ENCODE measurements around the gene KRTAP7-1. TPM values are rescaled to one million over a fixed set of nuclear protein-coding genes. Genes with fewer than 3 reads are reported as not detected.

The KRTAP7-1 gene
- total RNA-seq, 1 donor from 2014 or later, result not detected

DNA sequence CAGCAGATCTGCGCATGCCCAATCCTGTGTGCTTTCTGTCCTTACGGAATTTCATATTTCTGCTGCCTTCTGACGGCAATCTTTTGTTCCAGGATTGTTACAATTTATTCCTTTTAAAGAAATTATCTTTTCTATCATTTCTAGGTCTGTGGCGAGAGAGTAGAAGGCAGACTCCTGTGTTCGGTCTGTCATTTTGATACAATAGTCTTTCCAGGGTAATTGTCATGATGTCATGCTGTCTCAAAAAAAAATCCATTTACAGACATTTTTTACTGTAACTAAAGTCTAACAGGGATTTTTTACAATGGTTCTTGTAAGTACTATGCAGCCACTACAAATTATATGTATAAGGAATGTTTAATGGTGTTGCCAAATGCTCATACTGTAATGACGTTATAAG, 9.0 kb upstream of the KRTAP7-1 start:
- DNase-seq (ENCODE audit: low spot score), result no peak
- H3K36me3 Mint-ChIP-seq (ENCODE audit: low read depth), result no peaks in the 10 kb centered on the region
- TF ChIP-seq, protein P1, sequence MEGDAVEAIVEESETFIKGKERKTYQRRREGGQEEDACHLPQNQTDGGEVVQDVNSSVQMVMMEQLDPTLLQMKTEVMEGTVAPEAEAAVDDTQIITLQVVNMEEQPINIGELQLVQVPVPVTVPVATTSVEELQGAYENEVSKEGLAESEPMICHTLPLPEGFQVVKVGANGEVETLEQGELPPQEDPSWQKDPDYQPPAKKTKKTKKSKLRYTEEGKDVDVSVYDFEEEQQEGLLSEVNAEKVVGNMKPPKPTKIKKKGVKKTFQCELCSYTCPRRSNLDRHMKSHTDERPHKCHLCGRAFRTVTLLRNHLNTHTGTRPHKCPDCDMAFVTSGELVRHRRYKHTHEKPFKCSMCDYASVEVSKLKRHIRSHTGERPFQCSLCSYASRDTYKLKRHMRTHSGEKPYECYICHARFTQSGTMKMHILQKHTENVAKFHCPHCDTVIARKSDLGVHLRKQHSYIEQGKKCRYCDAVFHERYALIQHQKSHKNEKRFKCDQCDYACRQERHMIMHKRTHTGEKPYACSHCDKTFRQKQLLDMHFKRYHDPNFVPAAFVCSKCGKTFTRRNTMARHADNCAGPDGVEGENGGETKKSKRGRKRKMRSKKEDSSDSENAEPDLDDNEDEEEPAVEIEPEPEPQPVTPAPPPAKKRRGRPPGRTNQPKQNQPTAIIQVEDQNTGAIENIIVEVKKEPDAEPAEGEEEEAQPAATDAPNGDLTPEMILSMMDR (IDR thresholded peaks at IDR 0.05), result no peak
- no peaks in the 10 kb centered on the region for H3K4me1 Mint-ChIP-seq (ENCODE audit: low read depth)
- H3K9me3 Mint-ChIP-seq (ENCODE audit: low read depth), result peaks cover 3% of the 10 kb centered on the region
- H3K27me3 Mint-ChIP-seq (ENCODE audit: low read depth), result no peaks in the 10 kb centered on the region
- no peak overlapping the region for H3K4me3 Mint-ChIP-seq (ENCODE audit: unreplicated experiment)
- H3K27ac Mint-ChIP-seq (ENCODE audit: unreplicated experiment), result no peak overlapping the region

DNA sequence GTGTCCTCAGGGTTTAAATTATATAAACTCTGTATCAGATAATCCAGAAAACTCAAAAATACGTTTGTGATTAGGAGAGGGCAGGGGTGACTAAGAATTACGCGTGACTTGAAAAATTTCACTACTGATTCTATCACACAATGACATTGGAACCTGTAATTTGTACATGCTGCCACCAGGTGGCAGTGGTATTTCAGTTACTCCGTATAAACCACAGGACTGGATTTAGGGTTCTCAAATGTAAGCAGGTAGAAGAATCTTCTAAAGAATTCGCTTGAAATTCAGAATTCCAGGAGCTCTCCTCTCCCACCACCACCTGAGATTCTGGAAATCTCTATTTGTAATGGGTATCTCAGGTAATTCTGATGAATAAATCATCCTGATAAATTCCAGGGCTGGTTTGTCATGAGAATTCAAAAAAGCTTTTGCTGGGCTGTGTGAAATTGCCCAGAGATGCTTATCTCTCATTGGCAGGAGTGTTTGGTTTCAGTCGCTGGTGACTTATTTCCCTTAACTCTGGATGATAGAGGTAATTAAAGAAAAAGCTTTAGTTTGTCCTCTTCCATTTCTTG, 1.7 kb upstream of the KRTAP7-1 start:
- no peaks in the 10 kb centered on the region for H3K4me1 Mint-ChIP-seq (ENCODE audit: low read depth)
- H3K27me3 Mint-ChIP-seq (ENCODE audit: low read depth), result no peaks in the 10 kb centered on the region
- no peak overlapping the region for H3K27ac Mint-ChIP-seq (ENCODE audit: unreplicated experiment)
- no peak overlapping the region for H3K4me3 Mint-ChIP-seq (ENCODE audit: unreplicated experiment)
- no peak for DNase-seq (ENCODE audit: low spot score)
- peaks cover 20% of the 10 kb centered on the region for H3K9me3 Mint-ChIP-seq (ENCODE audit: low read depth)
- TF ChIP-seq, protein P1 (IDR thresholded peaks at IDR 0.05), result peak; percentile 67
- H3K36me3 Mint-ChIP-seq (ENCODE audit: low read depth), result no peaks in the 10 kb centered on the region

DNA sequence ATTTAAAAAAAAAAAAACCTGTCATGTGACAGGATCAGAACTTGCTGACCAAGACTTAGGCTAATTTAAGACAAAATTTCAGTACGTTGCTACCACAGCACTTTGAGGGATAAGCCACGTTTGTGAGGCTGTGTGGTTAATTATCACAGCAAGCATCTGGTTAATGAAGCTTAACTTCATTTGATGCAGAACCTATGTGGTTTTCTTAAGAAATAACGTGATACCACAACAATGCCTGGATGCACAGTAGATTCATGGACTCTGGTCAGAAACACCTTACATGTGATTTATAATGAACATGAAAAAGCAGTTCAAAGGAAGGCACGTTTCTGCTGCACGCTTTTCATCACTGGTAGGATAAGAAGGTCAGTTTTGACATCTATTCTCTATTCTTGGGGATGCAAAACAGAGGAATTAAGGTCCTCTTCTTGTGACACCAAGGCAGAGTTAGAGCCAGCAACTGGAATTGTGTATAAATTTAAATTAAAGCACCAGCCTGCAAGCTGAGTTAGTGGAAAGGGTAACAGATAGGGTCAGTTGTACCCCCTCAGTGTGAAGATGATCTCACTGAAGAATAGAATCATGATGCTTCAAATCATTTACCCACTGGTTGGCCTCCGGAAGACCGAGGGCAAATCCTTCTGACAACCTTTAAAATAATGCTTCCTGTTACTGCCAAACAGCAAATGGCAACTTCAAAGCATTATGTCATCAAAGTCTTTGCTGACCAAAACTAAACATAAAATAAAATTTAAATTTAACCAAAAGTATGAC, 10.5 kb downstream of the KRTAP7-1 start:
- no peaks in the 10 kb centered on the region for H3K36me3 Mint-ChIP-seq (ENCODE audit: low read depth)
- DNase-seq (ENCODE audit: low spot score), result no peak
- TF ChIP-seq, protein P1 (IDR thresholded peaks at IDR 0.05), result no peak
- no peak overlapping the region for H3K27ac Mint-ChIP-seq (ENCODE audit: unreplicated experiment)
- no peak overlapping the region for H3K4me3 Mint-ChIP-seq (ENCODE audit: unreplicated experiment)
- peaks cover 3% of the 10 kb centered on the region for H3K9me3 Mint-ChIP-seq (ENCODE audit: low read depth)
- peaks cover 2% of the 10 kb centered on the region for H3K27me3 Mint-ChIP-seq (ENCODE audit: low read depth)
- H3K4me1 Mint-ChIP-seq (ENCODE audit: low read depth), result no peaks in the 10 kb centered on the region

GRCh38 chr21:30813174-30813573, 16.4 kb downstream of the KRTAP7-1 start, which contains the start of gene KRTAP8-1:
Gene KRTAP8-1, minus strand, starts transcription at chr21:30813274. Its CDS starts 54 bp downstream, at chr21:30813220.
- Mint-ChIP-seq H3K9me3 (ENCODE audit: low read depth) (peaks cover 2% of the 10 kb centered on the region), H3K27ac (ENCODE audit: unreplicated experiment) (no peak within 1 kb of the TSS), H3K27me3 (ENCODE audit: low read depth) (peaks cover 2% of the 10 kb centered on the region), H3K4me3 (ENCODE audit: unreplicated experiment) (no peak within 1 kb of the TSS), H3K4me1 (ENCODE audit: low read depth) (no peaks in the 10 kb centered on the region), H3K36me3 (ENCODE audit: low read depth) (no peaks in the 10 kb centered on the region)
- no peak for DNase-seq (ENCODE audit: low spot score)
- TF ChIP-seq, protein P1 (IDR thresholded peaks at IDR 0.05), result no peak

- TF ChIP-seq, protein P1 (IDR thresholded peaks at IDR 0.05), result no peak
- H3K4me3 Mint-ChIP-seq (ENCODE audit: unreplicated experiment), result no peak overlapping the region
- H3K4me1 Mint-ChIP-seq (ENCODE audit: low read depth), result no peaks in the 10 kb centered on the region
- peaks cover 6% of the 10 kb centered on the region for H3K9me3 Mint-ChIP-seq (ENCODE audit: low read depth)
- H3K36me3 Mint-ChIP-seq (ENCODE audit: low read depth), result no peaks in the 10 kb centered on the region
- H3K27ac Mint-ChIP-seq (ENCODE audit: unreplicated experiment), result no peak overlapping the region
- H3K27me3 Mint-ChIP-seq (ENCODE audit: low read depth), result no peaks in the 10 kb centered on the region
- no peak for DNase-seq (ENCODE audit: low spot score)
Observed at GRCh38 chr21:30800605-30801004, 29.0 kb downstream of the KRTAP7-1 start.

Data from chondrocyte (in vitro differentiated cells).